ENCODE measurements around the gene FNDC5. TPM values are rescaled to one million over a fixed set of nuclear protein-coding genes. Genes with fewer than 3 reads are reported as not detected.

The FNDC5 gene
- total RNA-seq, 1 donor from 2014 or later, result 0.85 TPM

Other genes with a start within 250 kb of the FNDC5 start
- 39.1 and 51.4 TPM in 2 replicates for gene ZBTB8OS, start 220.4 kb downstream of the FNDC5 start, total RNA-seq
- gene RBBP4, start 219.7 kb downstream of the FNDC5 start, total RNA-seq, result 193 and 244 TPM in 2 replicates
- 16.4 and 21.4 TPM in 2 replicates for gene SYNC, start 168.1 kb downstream of the FNDC5 start, total RNA-seq
- 63.6 and 84.0 TPM in 2 replicates for gene YARS1, start 53.6 kb downstream of the FNDC5 start, total RNA-seq
- 33.7 and 50.0 TPM in 2 replicates for gene S100PBP, start 53.3 kb downstream of the FNDC5 start, total RNA-seq
- 0.05 TPM in 1 of 2 replicates, not detected in the other for gene HPCA, start 15.6 kb upstream of the FNDC5 start, total RNA-seq
- 20.1 and 30.6 TPM in 2 replicates for gene TMEM54, start 30.5 kb upstream of the FNDC5 start, total RNA-seq
- gene RNF19B, start 93.9 kb upstream of the FNDC5 start, total RNA-seq, result 18.7 and 25.3 TPM in 2 replicates
- gene AK2, start 166.0 kb upstream of the FNDC5 start, total RNA-seq, result 164 and 212 TPM in 2 replicates
- gene AZIN2, start 210.2 kb upstream of the FNDC5 start, total RNA-seq, result 0.28 and 2.2 TPM in 2 replicates